Parathyroid adenoma (tissue), 2 donors: ENCODE data around the gene UNC13B.

Experiments used
- H2AFZ ChIP-seq: fragments of 300-600 bp; sonication (generic); one replicate; pipeline ENCODE4 v1.7.0; 2017; ENCODE audit warnings: antibody characterized with exemption, mild to moderate bottlenecking
- H3K27ac ChIP-seq: fragments of 300-600 bp; sonication (generic); one replicate; pipeline ENCODE4 v1.7.0; 2017
- H3K27me3 ChIP-seq: fragments of 300-600 bp; sonication (generic); one replicate; pipeline ENCODE4 v1.7.0; 2017; ENCODE audit warnings: low read length; ENCODE audit not compliant: control insufficient read depth, insufficient read depth
- H3K36me3 ChIP-seq: fragments of 300-600 bp; sonication (generic); one replicate; pipeline ENCODE4 v1.7.0; 2017; ENCODE audit warnings: low read length; ENCODE audit not compliant: control insufficient read depth, insufficient read depth
- H3K4me1 ChIP-seq: fragments of 300-600 bp; sonication (generic); one replicate; pipeline ENCODE4 v1.7.0; 2017; ENCODE audit warnings: control low read depth
- H3K4me2 ChIP-seq: fragments of 300-600 bp; sonication (generic); one replicate; pipeline ENCODE4 v1.7.0; 2017; ENCODE audit warnings: low read length
- H3K4me3 ChIP-seq: fragments of 300-600 bp; sonication (generic); one replicate; pipeline ENCODE4 v1.7.0; 2017; ENCODE audit warnings: low read depth, low read length
- H3K79me2 ChIP-seq: fragments of 300-600 bp; sonication (generic); one replicate; pipeline ENCODE4 v1.7.0; 2017; ENCODE audit warnings: control low read depth
- H3K9ac ChIP-seq: fragments of 300-600 bp; sonication (generic); one replicate; pipeline ENCODE4 v1.7.0; 2017; ENCODE audit warnings: mild to moderate bottlenecking
- H3K9me3 ChIP-seq: fragments of 300-600 bp; sonication (generic); one replicate; pipeline ENCODE4 v1.7.0; 2017; ENCODE audit warnings: low read length; ENCODE audit not compliant: control insufficient read depth
- TF ChIP-seq, protein P1 (sequence below): fragments of 300-600 bp; sonication (generic); IDR thresholded peaks from one replicate; pipeline ENCODE4 v1.7.0; 2017; ENCODE audit warnings: antibody characterized with exemption, mild to moderate bottlenecking
- donor health status: primary hyperparathyroidism.

Gene UNC13B

DNA sequence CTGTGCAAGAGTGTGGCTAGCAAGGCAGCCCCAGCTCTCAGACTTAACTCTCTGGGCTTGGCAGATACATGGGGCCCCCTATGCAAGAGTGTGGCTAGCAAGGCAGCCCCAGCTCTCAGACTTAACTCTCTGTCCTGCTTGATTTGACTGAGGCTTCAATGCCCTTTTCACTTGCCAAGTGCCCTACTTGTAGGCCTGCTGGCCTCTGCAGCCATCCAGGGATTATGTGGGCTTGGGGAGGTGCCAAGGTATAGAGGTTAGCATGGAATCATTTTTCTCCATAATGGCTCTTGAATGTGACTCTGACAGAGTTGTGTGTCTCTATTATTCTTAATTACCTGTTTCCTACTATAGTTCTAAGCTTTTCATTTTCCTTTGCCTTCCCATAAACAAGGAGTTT lies 212.6 kb downstream of the UNC13B start:
- TF ChIP-seq, protein P1, sequence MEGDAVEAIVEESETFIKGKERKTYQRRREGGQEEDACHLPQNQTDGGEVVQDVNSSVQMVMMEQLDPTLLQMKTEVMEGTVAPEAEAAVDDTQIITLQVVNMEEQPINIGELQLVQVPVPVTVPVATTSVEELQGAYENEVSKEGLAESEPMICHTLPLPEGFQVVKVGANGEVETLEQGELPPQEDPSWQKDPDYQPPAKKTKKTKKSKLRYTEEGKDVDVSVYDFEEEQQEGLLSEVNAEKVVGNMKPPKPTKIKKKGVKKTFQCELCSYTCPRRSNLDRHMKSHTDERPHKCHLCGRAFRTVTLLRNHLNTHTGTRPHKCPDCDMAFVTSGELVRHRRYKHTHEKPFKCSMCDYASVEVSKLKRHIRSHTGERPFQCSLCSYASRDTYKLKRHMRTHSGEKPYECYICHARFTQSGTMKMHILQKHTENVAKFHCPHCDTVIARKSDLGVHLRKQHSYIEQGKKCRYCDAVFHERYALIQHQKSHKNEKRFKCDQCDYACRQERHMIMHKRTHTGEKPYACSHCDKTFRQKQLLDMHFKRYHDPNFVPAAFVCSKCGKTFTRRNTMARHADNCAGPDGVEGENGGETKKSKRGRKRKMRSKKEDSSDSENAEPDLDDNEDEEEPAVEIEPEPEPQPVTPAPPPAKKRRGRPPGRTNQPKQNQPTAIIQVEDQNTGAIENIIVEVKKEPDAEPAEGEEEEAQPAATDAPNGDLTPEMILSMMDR = no peak
- no peak overlapping the region for H2AFZ ChIP-seq
- no peaks in the 10 kb centered on the region for H3K4me1 ChIP-seq
- no peaks in the 10 kb centered on the region for H3K79me2 ChIP-seq
- no peak overlapping the region for H3K4me3 ChIP-seq
- H3K9me3 ChIP-seq = no peaks in the 10 kb centered on the region
- no peaks in the 10 kb centered on the region for H3K27me3 ChIP-seq
- no peaks in the 10 kb centered on the region for H3K36me3 ChIP-seq
- H3K9ac ChIP-seq = no peak overlapping the region
- H3K27ac ChIP-seq = no peak overlapping the region
- no peak overlapping the region for H3K4me2 ChIP-seq

DNA sequence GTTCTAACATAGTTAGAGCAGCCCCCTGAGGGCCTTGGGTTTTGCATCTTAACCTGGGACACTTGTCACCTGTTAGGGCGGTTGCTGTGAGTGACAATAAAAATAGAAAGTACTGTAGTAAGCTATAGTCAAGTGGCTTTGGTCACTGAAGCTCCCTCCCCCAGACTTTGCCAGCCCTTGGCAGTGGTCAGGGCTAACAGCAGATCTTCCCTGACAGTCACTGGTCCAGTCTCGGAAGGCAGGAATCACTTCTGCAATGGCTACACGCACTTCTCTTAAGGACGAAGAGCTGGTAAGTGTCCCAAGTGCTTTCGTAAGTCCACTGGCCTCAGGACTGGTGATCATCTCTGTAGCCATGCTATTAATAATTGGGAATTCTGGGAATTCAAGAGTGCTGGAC lies 213.1 kb downstream of the UNC13B start:
- H3K27me3 ChIP-seq = no peaks in the 10 kb centered on the region
- no peaks in the 10 kb centered on the region for H3K4me1 ChIP-seq
- no peak overlapping the region for H2AFZ ChIP-seq
- H3K4me2 ChIP-seq = no peak overlapping the region
- H3K36me3 ChIP-seq = no peaks in the 10 kb centered on the region
- no peak overlapping the region for H3K9ac ChIP-seq
- no peaks in the 10 kb centered on the region for H3K79me2 ChIP-seq
- no peak overlapping the region for H3K4me3 ChIP-seq
- no peak overlapping the region for H3K27ac ChIP-seq
- TF ChIP-seq, protein P1 = no peak
- H3K9me3 ChIP-seq = no peaks in the 10 kb centered on the region

DNA sequence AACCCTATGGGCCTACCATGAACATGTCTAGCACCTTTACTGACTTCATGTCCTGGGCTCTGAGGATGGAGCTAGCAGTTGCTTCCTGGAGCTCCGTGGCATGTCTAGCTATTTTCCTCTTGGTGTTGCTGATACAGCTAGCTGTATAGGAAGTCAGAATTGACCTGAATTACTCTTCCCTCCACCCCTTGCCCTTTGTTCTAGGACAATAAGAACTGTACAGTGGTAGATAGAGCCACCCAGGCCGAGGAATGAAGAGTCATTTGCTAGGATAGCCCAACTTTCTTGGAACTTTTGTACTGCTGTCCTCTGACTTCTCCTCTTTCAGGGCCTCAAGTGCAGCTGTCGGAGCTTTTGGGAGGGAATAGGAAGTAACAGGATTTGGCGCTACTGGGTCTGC lies 218.2 kb downstream of the UNC13B start:
- TF ChIP-seq, protein P1 = no peak
- H3K36me3 ChIP-seq = no peaks in the 10 kb centered on the region
- H3K4me3 ChIP-seq = no peak overlapping the region
- H3K9ac ChIP-seq = no peak overlapping the region
- H2AFZ ChIP-seq = no peak overlapping the region
- no peaks in the 10 kb centered on the region for H3K9me3 ChIP-seq
- H3K4me2 ChIP-seq = no peak overlapping the region
- H3K27ac ChIP-seq = no peak overlapping the region
- H3K79me2 ChIP-seq = no peaks in the 10 kb centered on the region
- no peaks in the 10 kb centered on the region for H3K27me3 ChIP-seq
- no peaks in the 10 kb centered on the region for H3K4me1 ChIP-seq

DNA sequence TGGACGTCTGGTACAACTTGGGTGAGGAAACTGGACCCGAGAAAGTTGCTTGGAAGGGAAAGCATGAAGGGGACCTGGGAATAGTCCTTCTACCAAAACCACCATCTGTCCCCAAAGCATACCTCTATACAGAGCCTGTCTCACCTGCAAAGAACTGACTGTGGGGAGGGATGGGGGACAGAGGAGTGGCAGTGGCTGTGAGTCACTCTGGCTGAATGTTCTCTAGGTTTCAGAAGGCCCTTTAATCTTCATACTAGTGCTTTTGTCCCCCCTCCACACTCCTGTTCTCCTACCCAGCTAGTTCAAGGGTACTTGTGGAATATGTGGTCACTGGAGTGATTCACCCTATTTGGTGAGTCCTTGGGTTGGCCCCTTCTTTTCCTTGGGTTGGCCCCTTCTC lies 218.8 kb downstream of the UNC13B start:
- H3K9me3 ChIP-seq = no peaks in the 10 kb centered on the region
- H3K4me3 ChIP-seq = no peak overlapping the region
- H3K27me3 ChIP-seq = no peaks in the 10 kb centered on the region
- H3K79me2 ChIP-seq = no peaks in the 10 kb centered on the region
- H3K36me3 ChIP-seq = no peaks in the 10 kb centered on the region
- H3K27ac ChIP-seq = no peak overlapping the region
- H3K4me1 ChIP-seq = no peaks in the 10 kb centered on the region
- TF ChIP-seq, protein P1 = no peak
- no peak overlapping the region for H3K9ac ChIP-seq
- H3K4me2 ChIP-seq = no peak overlapping the region
- H2AFZ ChIP-seq = no peak overlapping the region

DNA sequence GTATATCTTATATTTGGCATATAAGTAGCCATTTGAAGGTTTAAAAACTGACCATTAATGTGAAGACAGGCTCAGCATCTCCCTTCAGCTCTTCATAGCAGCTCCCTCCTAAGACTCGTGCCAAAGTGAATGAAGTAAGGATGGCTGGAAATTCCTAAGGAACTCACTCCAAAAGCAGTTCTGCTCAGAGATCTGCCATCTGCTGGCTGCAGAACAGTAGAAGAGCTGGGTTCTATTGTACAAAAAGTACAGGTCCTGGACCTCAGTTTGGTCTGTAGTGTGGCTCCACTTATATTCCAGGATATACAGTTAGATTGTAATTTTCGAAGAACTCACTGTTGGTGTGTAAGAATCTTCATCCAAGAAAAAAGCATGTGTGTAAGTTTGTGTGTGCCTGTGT lies 223.2 kb downstream of the UNC13B start:
- H3K4me2 ChIP-seq = no peak overlapping the region
- no peak overlapping the region for H3K4me3 ChIP-seq
- no peaks in the 10 kb centered on the region for H3K27me3 ChIP-seq
- no peak overlapping the region for H3K27ac ChIP-seq
- H2AFZ ChIP-seq = no peak overlapping the region
- H3K4me1 ChIP-seq = no peaks in the 10 kb centered on the region
- TF ChIP-seq, protein P1 = no peak
- H3K9me3 ChIP-seq = no peaks in the 10 kb centered on the region
- H3K36me3 ChIP-seq = no peaks in the 10 kb centered on the region
- H3K79me2 ChIP-seq = no peaks in the 10 kb centered on the region
- no peak overlapping the region for H3K9ac ChIP-seq
